ELR (cell line): Measurements from ENCODE around the gene SQSTM1.
"Not testable (repeated sequence)": the region's sequence is repeated elsewhere in the genome, so short reads cannot be mapped to it uniquely, and the experiment has no call there.

ENCODE experiments used
- DNase-seq: peaks from one replicate; pipeline ENCODE4 v3.0.0-alpha.2; 2015; ENCODE audit warnings: low read depth

The SQSTM1 gene

DNA sequence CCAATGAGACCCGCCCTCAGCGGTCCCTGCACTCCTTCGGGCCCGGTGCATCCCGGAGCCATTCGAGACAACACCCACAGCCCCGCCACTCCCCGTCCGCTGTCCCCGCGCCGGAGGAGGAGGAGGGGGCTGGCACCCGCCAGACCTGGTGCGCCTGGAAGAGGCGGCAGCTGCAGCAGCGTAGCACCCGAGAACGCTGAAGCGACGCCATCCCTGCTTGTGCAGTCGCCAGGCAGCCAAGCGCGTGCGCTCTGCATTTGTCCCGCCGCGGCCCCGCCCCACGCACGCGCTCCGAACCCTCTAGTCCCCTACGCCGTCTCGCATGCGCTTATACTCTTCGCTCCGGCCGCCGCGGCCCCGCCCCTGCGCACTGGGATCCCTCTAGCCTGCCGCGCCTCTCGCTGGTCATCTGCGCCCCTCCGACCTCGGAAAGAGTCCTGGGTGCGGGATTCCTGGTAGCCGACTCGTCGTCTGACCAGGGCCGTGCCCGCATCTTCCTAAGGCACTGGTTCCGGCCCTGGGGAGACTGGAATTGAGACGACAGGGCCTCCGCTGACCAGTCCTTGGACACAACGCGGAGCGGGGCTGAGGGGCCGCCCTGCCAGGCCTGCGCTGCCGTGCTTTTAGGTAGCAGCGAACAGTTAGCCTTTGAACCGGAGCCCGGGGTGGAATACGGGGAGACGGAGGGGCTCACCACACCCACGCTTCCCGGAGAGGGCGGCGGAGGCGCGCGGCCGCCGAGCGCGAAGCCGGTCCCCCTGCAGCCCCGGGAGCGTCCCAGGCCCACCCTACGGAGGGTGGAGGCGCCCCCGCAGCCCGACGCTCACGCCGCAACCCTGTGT lies 38.1 kb downstream of the SQSTM1 start, which contains the start of gene MRNIP:
Gene MRNIP (minus strand): TSS at position 232 of the 842 bp plus-strand sequence. CDS start 21 bp downstream, at position 211.
- DNase-seq = peak; percentile 95

DNA sequence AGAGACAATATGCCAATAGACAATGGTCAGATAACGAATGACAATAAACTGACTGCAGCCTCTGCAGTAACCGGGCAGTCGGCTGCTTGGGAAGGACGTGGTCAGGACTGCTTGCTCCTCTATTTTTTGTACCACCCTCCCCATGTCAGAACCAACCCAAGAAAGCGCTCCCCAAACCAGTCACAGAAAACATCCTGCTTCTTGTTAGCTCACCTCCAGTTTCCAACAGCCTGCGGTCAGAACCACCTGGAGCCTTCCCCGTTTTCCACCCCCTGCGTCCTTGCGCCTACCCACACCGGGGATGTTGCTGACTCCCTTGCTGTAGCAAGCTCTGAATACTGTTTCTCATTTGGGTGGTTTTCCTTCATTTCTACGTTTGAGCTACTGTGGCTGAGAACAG lies 39.6 kb downstream of the SQSTM1 start:
- DNase-seq = no peak

DNA sequence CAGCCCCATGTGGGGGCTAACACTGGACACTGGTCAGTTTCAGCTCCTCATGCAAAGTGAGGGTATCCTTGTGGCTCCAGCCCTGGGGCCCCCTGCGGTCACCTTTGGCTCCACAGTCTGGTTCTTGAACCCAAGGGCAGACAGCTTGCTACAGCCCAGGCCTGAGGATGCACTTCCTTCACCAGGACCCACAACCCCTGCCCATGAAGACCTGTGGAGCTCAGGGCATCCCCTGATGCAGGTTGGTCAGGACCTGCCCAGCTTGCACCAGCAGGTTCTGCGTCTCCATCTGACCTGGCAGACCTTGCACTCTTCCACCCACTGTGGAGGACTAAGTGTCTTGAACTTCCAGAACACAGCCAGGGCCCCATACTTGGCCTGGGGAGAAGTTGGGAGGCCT lies 41.6 kb downstream of the SQSTM1 start:
- DNase-seq = no peak

DNA sequence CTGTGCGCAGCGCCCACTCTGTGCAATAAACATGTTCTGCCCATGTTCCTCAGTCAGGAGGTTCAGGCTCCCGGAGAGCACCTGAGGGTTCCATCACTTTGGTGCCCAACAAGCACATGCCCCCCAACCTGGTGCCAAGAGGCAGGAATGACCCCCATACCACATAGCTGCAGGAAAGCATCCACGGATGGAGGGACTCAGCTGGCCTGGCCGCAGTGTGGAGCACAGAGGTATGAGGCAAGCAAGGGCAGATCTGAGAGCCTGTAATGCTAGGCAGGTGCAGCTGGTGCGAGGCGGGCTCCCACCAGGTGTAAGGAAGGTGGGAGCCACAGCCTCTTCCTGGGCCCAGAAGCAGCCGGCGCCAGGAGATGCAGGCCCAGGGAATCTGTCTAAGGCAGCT lies 42.2 kb downstream of the SQSTM1 start:
- DNase-seq = no peak

DNA sequence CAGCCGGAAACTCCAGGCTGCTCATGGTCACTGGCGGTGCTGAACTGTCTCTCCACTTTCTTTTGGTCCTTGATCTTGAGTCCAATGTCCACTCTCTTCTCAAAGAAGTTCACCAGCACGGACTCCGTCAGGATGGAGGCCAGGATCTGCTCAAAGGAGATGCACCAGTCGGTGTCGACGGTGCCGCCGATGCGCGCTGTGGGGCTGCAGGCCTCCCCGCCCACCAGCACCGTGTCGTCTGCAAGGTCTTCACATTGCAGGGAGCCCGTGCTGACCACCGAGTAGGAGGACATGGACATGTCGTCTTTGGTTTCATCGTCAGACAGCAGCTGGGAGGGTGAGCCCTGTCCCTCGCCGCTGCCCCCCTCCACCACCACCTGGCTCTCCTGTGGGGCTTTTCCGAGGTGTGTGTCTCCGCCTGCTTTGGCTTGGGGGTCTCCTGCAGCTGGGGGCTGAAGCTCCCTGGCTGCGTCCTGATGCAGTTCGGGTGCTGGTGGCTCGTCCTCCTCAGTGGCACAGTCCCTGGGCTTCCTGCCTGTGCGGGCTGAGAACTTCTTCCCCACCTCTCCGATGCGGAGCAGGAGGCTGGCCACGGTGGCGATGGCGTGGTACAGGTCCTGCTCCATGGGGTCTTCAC lies 42.9 kb downstream of the SQSTM1 start:
- DNase-seq = no peak

DNA sequence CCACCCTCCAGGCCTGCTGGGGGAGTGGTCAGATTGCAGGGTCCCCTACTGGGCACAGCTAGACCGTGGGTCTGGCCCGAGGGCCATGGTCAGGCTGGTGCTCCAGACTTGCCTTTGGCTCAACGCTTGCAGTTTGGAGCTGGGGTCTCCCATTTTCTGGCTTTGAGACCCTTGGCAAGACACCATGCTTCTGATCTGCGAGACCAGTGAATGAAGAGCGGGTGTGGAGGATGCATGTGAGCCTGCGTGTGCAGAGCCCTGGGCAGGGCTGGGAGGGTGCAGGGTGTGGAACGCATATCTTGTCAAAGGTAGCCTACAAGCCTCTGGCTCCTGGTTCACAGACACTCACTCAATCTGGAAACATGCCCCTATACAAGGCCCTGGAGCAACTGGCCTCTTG lies 44.0 kb downstream of the SQSTM1 start:
- DNase-seq = no peak

DNA sequence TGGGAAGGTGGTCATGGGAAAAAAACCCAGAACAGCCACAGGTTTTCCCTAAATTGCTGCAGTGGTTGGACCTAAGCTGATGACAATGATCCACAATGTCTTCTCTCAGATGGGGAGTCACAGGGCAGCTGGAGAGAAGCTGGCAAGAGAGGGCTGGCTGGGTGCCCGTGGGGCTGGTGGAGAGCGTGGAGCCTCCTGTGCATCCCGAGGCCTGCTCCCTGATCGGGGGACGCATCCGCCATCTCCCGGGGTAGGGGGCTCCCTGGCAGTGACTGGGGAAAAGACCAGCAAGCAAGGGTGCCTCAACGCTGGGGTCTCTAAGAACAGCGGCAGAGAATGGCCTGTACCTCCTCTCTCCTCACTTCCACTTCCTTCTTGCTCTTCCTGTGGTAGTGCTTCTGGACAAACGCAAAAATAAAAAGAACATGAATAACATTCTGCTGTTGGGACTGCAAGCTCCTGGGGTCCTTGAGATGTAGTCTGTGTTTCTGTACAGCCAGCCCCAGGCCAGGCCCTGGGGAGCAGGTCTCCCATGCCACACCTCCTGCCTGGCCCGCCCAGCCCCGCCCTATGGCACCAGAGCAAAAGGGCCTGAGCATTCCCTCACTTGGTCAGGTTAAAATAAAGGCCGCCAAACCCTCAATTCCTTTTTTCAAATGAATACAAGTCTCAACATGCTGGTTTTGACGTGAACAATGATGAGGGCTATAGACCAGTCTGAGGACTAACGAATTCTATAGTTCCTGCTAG lies 45.0 kb downstream of the SQSTM1 start:
- no peak for DNase-seq

DNA sequence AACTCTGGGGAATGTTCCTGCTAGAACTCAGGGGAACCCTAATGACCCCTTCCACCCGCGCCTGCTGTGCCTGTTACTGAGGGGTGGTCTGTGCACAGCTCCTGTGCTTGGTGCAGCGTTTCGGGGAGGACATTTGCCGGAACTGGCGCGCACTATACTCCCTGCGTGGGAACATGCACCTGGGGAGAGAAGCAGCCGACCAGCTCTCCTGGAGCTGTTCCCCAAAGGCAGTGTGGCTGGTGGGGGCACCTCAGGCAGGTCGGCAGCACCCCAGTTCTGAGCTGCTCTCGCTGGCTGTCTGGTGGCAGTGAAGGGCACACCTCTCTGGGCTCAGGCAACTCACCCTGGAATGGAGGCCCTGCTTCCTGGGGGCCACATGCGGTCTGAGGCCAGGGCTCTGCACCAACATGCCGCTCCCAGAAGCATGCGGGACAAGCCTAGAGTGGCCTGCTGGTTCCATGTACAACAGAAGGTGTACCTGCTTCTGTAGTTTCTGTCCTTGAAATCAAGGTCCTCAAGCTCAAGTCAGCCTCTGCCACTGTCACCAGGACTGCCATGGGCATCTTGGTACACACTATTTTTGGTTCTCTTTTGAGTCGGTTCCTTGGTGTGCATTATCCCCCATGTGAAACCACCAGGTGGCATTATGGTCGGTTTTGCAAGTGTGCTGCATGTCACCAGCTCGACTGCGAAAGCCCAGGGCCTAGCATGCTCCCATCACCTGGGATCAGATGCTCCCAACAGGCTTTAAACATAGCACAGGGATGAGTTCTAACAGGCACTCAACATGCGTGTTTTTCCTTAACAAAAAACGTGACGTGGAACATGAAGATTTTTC lies 45.8 kb downstream of the SQSTM1 start:
- no peak for DNase-seq

DNA sequence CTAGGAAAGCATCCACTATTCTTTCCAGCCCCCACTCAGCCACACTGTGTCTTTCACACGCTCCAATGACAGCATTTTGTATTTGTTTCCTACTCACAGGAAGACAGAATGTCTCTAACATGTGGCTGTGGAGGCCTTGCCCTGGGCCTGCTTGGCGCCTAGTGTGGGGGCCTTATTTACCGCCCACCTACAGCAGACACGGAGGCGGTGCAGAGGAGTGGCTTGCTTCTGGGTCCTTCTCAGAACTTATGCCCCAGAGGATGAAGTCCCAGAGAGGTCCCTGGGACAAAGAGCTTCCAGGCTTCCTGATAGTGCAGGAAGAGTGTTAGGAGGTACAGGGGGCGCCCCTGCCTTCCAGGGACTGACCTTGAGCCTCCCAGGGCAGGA lies 46.4 kb downstream of the SQSTM1 start:
- DNase-seq = no peak

DNA sequence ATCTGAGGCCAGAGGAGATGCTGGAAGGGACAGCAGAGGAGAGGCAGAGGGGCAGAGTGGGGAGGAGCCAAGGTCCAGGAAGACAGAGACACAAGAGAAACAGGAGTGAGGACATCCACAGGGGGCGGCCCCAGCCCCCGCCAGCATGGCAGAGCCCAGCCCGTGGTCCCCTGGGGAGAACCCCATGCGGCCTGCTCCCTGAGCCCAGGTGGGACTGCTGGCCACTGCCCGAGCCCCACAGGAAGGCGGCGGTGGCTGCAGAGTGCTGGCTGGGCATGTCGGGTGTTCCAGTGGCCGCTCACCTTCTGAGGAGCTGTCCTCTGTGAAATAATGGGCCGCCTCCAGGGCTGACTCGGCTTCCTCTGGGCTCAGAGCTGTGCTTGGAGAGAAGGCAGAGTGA lies 46.8 kb downstream of the SQSTM1 start:
- DNase-seq = no peak

DNA sequence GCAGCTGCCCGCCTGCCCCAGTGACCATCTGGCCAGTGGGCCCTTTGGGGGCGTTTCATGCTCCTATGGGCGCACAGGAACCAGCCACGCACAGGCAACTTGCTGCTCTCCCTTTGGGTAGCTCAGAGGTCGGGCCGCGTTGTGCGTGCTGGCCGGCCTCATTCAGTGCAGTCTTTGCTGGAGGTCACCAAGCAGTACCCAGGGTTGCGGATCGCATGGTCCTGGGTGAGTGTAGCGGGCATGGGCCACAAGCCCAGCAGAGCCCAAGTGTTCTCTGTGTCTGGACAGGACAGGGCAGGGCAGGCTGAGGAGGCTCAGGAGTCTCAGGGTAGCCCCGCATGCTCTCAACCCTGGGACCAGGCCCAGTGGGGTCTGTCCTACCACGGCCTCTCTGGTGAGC lies 47.8 kb downstream of the SQSTM1 start:
- no peak for DNase-seq

DNA sequence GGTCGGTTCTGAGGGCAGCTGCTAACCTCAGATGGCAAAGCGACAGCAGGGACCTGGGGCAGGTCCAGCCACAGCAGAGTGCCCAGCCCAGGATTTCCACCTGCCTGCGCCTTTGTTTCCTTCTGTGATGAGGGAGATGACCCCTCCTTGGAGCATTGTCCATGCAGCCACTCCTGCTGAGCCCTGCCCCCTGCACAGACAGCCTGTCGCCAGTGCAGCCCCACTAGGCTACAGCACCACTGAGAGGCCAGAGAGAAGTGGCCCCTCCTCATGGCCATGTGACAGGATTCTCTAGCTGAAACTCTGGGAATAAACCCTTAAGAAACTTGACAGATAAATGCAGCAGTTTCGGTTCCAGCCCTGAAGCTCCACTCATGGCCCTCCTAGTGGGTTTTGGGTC lies 48.4 kb downstream of the SQSTM1 start:
- no peak for DNase-seq

DNA sequence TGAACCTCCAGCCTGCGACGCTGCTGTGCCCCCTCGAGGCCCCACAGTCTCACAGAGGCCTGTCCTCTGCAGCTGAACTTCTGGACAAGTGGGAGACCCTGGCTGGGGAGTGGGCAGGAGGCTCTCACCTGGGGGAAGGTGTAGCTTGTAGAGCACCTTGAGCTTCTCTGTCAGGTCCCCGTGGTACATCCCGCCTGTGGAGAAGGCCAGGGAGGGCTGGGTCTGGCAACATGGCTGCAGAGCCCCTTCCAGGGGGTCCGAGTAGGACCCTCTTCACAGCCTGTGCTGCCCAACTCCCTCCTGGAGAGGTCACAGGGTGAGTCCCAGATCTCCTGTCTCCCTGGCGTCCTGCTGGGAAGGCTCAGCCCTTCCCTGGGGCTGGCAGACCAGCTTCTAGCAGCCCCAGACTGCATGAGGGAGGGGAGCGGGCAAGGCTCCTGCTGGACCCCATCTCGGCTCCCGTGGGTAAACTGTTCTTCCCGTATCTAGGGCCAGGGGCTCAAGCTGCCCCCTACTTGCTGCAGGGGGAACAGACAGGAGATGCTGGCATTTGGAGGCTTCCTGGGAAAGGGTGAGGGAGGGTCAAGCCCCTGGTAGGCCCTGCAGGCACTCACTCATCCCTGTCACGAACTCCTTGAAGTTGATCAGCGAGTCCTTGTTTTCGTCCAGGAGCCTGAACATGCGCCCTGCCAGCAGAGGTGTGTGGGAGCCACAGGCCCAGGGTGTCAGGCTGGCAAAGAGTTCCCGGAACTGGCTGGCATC lies 49.1 kb downstream of the SQSTM1 start:
- no peak for DNase-seq

DNA sequence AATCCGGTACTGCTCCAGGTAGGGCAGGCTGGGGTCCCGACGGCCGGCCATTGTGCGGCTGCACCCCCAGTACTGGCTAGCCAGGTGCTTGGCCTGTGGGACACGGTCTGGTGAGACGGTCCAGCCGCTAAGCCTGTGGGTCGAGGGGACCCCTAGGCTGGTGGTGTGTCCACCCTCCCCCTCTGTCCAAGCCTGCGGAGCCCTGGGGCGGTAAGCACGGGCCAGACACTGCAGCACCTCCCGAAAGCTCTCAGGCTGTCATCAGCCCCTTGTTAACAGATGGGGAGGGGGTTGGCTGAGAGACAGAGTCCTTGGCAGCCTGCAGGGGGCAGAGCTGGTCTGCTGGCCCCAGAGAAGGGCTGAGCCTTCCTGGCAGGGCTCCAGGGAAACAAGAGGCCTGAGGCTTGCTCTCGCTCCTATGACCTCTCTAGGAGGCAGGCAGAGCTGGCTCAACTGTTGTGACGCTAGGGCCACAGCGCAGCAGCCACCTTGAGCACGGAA lies 49.7 kb downstream of the SQSTM1 start:
- DNase-seq = peak; percentile 43

DNA sequence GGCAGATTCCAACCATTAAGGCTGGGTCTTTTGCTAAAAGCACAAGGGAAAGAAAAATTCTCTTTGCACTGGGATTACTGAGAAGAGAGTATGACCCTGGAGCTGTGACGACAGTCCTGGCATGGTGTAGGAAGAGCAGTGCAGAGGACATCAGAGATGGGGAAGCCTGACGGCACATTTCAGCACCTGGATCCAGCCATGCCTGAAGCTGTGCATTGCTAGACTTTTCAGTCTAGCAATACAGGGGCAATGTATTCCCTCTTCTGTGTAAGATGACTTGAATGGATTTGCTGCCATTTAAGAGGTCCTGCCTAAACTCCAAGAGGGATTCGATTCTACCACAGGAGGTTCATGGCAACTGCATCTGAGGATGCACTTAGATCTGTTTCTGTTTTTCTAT lies 50.2 kb downstream of the SQSTM1 start:
- no peak for DNase-seq

DNA sequence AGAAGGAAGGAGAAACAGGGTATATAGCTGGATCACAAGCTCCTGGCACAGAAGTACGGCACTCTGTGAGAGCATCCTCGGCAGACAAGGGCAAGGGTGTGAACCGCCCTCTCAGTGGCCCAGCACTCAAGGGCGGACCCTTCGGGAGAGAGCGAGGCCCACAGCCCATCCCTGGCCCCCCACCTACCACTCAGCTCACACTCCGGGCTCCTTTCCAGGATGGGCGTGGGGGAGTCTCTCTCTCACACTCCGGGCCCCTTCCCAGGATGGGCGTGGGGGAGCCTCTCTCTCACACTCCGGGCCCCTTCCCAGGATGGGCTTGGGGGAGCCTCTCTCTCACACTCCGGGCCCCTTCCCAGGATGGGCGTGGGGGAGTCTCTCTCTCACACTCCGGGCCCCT lies 50.8 kb downstream of the SQSTM1 start:
- DNase-seq = not testable (repeated sequence)

DNA sequence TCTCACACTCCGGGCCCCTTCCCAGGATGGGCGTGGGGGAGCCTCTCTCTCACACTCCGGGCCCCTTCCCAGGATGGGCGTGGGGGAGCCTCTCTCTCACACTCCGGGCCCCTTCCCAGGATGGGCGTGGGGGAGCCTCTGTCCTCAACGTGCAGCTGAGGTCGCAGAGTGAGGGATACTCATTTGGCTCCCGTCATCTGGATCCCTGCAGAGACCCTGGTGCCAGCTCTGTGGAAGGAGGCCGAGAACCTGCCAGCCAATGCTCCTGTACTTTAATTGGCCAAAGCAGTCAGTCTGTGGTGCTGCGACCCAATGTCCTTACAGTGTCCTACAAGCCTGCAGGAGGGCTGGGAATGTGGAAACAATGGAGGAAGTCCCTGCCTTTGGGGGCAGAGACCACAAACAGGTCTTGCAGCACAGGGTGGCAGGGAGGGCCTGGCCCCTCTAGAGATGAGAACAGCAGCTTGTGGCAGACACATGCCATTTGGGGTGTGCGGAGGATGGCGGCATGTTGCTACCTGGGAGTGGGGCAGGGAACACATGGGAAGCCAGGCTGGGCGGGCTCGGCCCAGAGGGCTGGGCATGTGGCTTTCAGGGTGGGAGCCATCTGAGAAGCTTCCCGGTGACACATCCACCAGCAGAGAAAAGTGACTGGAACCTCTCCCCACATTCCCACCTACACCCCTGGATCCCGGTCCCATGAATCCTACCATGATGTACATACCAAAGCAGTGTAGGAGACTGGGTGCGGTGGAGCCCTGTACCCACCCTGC lies 51.5 kb downstream of the SQSTM1 start:
- DNase-seq = no peak

DNA sequence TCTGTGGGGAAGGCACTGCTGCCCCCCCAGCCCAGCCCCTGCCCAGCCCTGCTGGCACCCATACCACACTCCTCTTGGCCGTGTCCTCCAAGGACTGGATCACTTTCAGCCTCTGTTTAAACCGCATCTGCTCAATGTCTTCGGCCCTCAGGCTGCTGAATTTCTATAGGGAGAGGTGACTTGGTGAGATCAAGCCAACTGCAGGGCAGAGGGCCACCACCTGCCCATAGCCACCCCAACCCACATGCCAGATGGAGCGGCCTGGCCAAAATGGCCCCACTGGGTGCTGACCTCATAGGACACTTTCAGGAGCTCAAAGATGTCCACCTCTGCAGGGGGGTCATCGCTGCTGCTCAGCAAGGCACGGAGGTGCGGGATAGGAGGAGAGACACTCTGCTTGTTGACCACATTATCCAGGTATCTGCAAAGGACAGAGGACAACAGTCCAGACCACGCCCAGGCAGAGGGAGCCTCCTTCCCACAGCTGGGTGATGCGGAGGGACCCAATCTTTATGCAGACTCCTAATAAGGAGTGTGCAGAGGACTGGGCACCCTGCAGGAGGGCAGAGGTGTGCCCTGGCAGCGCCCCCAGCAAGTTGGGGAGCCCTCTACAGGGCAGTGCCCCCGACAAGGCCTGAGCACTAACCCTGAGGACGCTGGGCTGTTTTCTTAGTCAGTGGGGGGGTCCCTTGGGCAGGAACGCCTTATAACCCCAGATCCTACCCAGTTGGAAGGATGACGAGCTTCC lies 52.3 kb downstream of the SQSTM1 start:
- DNase-seq = no peak

DNA sequence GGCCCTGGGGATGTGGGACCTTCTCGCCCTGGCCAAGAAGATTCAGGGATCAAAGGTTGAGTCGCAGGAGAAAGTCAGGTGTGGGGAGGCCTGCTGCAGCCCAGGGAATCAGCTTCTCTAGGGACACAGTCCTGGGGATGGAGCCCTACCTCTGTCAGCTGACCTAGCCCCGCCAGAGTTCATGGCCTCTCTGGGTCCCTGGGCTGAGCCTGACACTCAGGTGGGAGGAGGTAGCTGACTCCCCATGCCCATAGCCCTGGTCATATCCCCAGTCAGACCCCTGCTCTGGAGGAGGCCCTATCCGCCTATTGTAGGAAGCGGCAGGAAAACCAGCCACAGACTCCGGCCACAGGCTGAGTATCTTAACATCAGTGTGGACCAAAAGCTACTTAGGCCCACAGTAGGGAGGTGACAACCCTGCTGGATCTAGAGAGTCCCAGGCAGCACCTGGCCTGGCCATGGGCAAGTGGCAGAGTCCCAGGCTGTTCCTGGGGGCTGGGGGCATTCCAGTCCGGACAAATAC lies 52.9 kb downstream of the SQSTM1 start:
- DNase-seq = no peak
